Measurements from ENCODE around the gene GPX4. TPM values are rescaled to one million over a fixed set of nuclear protein-coding genes. Genes with fewer than 3 reads are reported as not detected.

GPX4 gene
- polyA plus RNA-seq, 1 donor from 2014 or later = 713 TPM

GRCh38 chr19:1138121-1138520, 34.3 kb downstream of the GPX4 start:
- no peaks in the 10 kb centered on the region for H3K79me2 ChIP-seq (replicated peaks; ENCODE audit: insufficient read depth, low read length)
- no peaks in the 10 kb centered on the region for H3K9me2 ChIP-seq (ENCODE audit: insufficient read depth, low read length)
- H3K9me3 ChIP-seq (ENCODE audit: low read length) = no peaks in the 10 kb centered on the region
- TF ChIP-seq REST (IDR thresholded peaks at IDR 0.05; ENCODE audit: borderline replicate concordance) (no peak), RAD21 (conservative IDR thresholded peaks at IDR 0.05) (no peak), EZH2 (IDR thresholded peaks at IDR 0.05; ENCODE audit: borderline replicate concordance, insufficient read depth, low read length, poor library complexity, severe bottlenecking) (no peak), MXI1 (conservative IDR thresholded peaks at IDR 0.05; ENCODE audit: poor library complexity, severe bottlenecking) (no peak), CTCF (IDR thresholded peaks at IDR 0.05; ENCODE audit: poor library complexity, severe bottlenecking) (no peak), SMC3 (conservative IDR thresholded peaks at IDR 0.05; ENCODE audit: poor library complexity) (no peak), EP300 (conservative IDR thresholded peaks at IDR 0.05; ENCODE audit: poor library complexity, severe bottlenecking) (no peak), POLR2AphosphoS5 (IDR thresholded peaks at IDR 0.05) (no peak), TAF1 (IDR thresholded peaks at IDR 0.05; ENCODE audit: low read depth) (no peak)
- no peaks in the 10 kb centered on the region for H3F3A ChIP-seq (ENCODE audit: insufficient read depth, low read length, poor library complexity, severe bottlenecking)
- no peak overlapping the region for H3K4me3 ChIP-seq (ENCODE audit: low read length)
- no peak overlapping the region for H3K4me2 ChIP-seq (ENCODE audit: low read length)
- H2AFZ ChIP-seq (ENCODE audit: low read depth, low read length) = no peak overlapping the region
- no peaks in the 10 kb centered on the region for H3K36me3 ChIP-seq (ENCODE audit: insufficient read depth, low read length)
- H3K9ac ChIP-seq (ENCODE audit: low read length) = no peak overlapping the region
- H3K27me3 ChIP-seq (ENCODE audit: insufficient read depth, low read depth, low read length) = no peaks in the 10 kb centered on the region
- no peaks in the 10 kb centered on the region for H4K20me1 ChIP-seq (ENCODE audit: insufficient read depth)
- H3K27ac ChIP-seq (ENCODE audit: low read length) = no peak overlapping the region

GRCh38 chr19:1139126-1139525, 35.3 kb downstream of the GPX4 start:
- no peaks in the 10 kb centered on the region for H3K79me2 ChIP-seq (replicated peaks; ENCODE audit: insufficient read depth, low read length)
- H4K20me1 ChIP-seq (ENCODE audit: insufficient read depth) = no peaks in the 10 kb centered on the region
- H3K4me2 ChIP-seq (ENCODE audit: low read length) = no peak overlapping the region
- H3K36me3 ChIP-seq (ENCODE audit: insufficient read depth, low read length) = no peaks in the 10 kb centered on the region
- no peak overlapping the region for H3K27ac ChIP-seq (ENCODE audit: low read length)
- no peaks in the 10 kb centered on the region for H3K27me3 ChIP-seq (ENCODE audit: insufficient read depth, low read depth, low read length)
- TF ChIP-seq EZH2 (IDR thresholded peaks at IDR 0.05; ENCODE audit: borderline replicate concordance, insufficient read depth, low read length, poor library complexity, severe bottlenecking) (no peak), MXI1 (conservative IDR thresholded peaks at IDR 0.05; ENCODE audit: poor library complexity, severe bottlenecking) (no peak), CTCF (IDR thresholded peaks at IDR 0.05; ENCODE audit: poor library complexity, severe bottlenecking) (no peak), SMC3 (conservative IDR thresholded peaks at IDR 0.05; ENCODE audit: poor library complexity) (no peak), EP300 (conservative IDR thresholded peaks at IDR 0.05; ENCODE audit: poor library complexity, severe bottlenecking) (no peak), TAF1 (IDR thresholded peaks at IDR 0.05; ENCODE audit: low read depth) (no peak)
- no peak overlapping the region for H3K4me3 ChIP-seq (ENCODE audit: low read length)
- H3F3A ChIP-seq (ENCODE audit: insufficient read depth, low read length, poor library complexity, severe bottlenecking) = no peaks in the 10 kb centered on the region
- no peaks in the 10 kb centered on the region for H3K9me3 ChIP-seq (ENCODE audit: low read length)
- H2AFZ ChIP-seq (ENCODE audit: low read depth, low read length) = no peak overlapping the region
- no peaks in the 10 kb centered on the region for H3K9me2 ChIP-seq (ENCODE audit: insufficient read depth, low read length)
- no peak overlapping the region for H3K9ac ChIP-seq (ENCODE audit: low read length)
